ENCODE data around the gene CRIP1. TPM values are rescaled to one million over a fixed set of nuclear protein-coding genes. Genes with fewer than 3 reads are reported as not detected.
A peak's percentile ranks its signal among the peaks of the same experiment; 100 is the strongest.

CRIP1 gene
- total and polyA plus RNA-seq, 10 of the 15 experiments (the other 5 are each of a cell fraction or from before 2014, with no cell fraction given), result 66.8 to 259 (median 154) TPM

DNA sequence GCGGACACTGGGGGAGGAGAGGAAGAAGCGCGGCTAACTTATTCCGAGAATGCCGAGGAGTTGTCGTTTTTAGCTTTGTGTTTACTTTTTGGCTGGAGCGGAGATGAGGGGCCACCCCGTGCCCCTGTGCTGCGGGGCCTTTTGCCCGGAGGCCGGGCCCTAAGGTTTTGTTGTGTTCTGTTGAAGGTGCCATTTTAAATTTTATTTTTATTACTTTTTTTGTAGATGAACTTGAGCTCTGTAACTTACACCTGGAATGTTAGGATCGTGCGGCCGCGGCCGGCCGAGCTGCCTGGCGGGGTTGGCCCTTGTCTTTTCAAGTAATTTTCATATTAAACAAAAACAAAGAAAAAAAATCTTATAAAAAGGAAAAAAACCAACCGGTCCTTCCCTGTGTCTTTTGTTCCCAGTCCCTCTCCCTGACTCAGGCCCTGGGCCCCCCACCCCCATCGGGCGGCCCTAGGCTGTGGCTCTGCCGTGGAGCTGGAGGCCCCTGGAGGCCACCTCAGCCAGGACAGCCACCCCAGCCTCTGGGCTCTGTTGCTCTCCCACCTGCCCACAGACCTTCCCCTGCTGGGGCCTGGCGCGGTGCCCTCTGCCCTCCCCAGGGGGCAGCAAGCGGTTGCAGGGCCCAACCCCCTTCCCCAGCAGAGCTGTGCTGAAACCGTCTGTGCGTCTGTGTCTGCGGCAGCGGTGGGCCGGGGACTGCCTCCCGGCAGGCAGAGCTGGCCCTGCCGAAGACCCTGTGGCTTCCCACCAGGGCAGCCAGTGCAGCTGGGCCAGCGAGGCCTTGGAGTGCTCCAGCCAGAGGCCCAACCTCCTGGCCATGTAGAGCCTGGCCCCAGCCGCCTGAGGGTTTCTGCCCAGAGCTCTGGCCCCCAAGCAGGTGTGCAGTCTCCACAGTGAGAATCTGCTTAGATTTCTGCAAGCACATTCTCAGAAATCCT lies 16.1 kb upstream of the CRIP1 start:
- ATAC-seq (no peak), DNase-seq (ENCODE audit: low read depth, low spot score) (no peak), FAIRE-seq (no peak)
- no peaks in the 10 kb centered on the region for H4K20me1 ChIP-seq (ENCODE audit: control insufficient read depth, insufficient read depth)
- ChIA-PET SMC1A (ENCODE audit: uncharacterized antibody, unreplicated experiment) (no interaction called here), POLR2A (no interaction called here), CTCF (interaction anchor here (1.0 to 1.5 kb wide), 2 partner anchors 10 to 19 kb away, joined by 3 to 7 read pairs; no protein-coding TSS in a partner anchor), RAD21 (ENCODE audit: unreplicated experiment) (no interaction called here)
- intact Hi-C loops (cut with micrococcal nuclease; ENCODE audit: unreplicated experiment), result no loop called here
- H3K9me3 ChIP-seq (replicated peaks; ENCODE audit: control insufficient read depth, insufficient read depth, low read length), result no peaks in the 10 kb centered on the region
- peaks cover 0 to 11% of the 10 kb centered on the region in 2 experiments; a peak in 3 of 4 replicates for H3K36me3 ChIP-seq (ENCODE audit: control insufficient read depth in 2 of 2, insufficient read depth in 2 of 2, low read length in 1 of 2)
- in situ Hi-C loops (cut with MboI), result no loop called here
- WGBS (ENCODE audit: insufficient coverage, insufficient replicate concordance, low lambda C conversion rate, missing lambda C conversion rate), result 73% methylated on average over 28 of the region's 34 CpGs
- H3K9ac ChIP-seq (ENCODE audit: control insufficient read depth, insufficient read depth, low read length), result no peak overlapping the region
- no peaks in the 10 kb centered on the region for H3K4me1 ChIP-seq (ENCODE audit: control insufficient read depth, insufficient read depth, low read length)
- H2AFZ ChIP-seq (ENCODE audit: control insufficient read depth, low read depth, low read length), result no peak overlapping the region
- H3K27ac ChIP-seq (ENCODE audit: control insufficient read depth, insufficient read depth), result no peak overlapping the region
- BruUV-seq (replicated peaks), result no TSS peak
- H3K27me3 ChIP-seq (replicated peaks in 1 of 2; ENCODE audit: control insufficient read depth in 2 of 2, insufficient read depth in 2 of 2, low read length in 1 of 2), result peaks cover 0 to 5% of the 10 kb centered on the region in 2 experiments; a peak in 3 of 4 replicates
- no peaks in the 10 kb centered on the region for H3K79me2 ChIP-seq (ENCODE audit: control insufficient read depth, insufficient read depth, low read length)
- H3K4me3 ChIP-seq, result no peak overlapping the region
- no peak overlapping the region for H3K4me2 ChIP-seq (ENCODE audit: control insufficient read depth, insufficient read depth)
- TF ChIP-seq POLR2A (IDR thresholded peaks at IDR 0.05; ENCODE audit: low read depth, low read length) (peak; percentile 46), IRF4 (IDR thresholded peaks at IDR 0.05; ENCODE audit: low read depth, low read length) (no peak), ZNF217 (IDR thresholded peaks at IDR 0.05) (no peak)

DNA sequence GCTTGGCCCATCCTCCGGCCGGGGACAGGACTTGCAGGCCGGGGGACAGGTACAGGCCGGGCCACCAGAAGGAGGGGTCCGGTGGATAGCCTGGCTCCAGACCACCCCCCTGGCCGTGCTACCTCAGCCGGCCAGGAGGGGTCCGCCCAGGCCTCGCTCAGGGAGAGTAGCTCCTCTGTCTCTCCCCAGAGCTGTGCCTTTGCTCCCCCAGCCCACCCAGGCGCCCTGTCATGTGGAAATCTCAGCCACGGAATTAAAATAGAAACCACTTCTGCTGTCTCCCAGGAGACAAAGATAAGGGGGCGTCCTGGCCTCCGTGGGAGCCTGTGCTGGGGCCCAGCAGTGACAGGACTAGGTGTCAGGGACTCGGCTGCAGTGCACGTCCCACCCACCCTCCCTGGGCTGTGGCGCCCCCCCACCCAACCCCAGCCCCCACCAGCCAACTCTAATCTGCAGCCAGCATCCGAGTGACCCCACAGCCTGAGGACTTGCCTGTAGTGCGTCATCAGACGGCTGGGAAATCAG lies 15.3 kb upstream of the CRIP1 start:
- Histone ChIP-seq H2AFZ (ENCODE audit: control insufficient read depth, low read depth, low read length) (no peak overlapping the region), H3K4me2 (ENCODE audit: control insufficient read depth, insufficient read depth) (no peak overlapping the region), H3K36me3 (ENCODE audit: control insufficient read depth in 2 of 2, insufficient read depth in 2 of 2, low read length in 1 of 2) (peaks cover 0 to 9% of the 10 kb centered on the region in 2 experiments; a peak in 3 of 4 replicates), H4K20me1 (ENCODE audit: control insufficient read depth, insufficient read depth) (no peaks in the 10 kb centered on the region), H3K27ac (ENCODE audit: control insufficient read depth, insufficient read depth) (no peak overlapping the region), H3K9ac (ENCODE audit: control insufficient read depth, insufficient read depth, low read length) (no peak overlapping the region), H3K4me3 (no peak overlapping the region), H3K9me3 (replicated peaks; ENCODE audit: control insufficient read depth, insufficient read depth, low read length) (no peaks in the 10 kb centered on the region), H3K4me1 (ENCODE audit: control insufficient read depth, insufficient read depth, low read length) (no peaks in the 10 kb centered on the region), H3K27me3 (replicated peaks in 1 of 2; ENCODE audit: control insufficient read depth in 2 of 2, insufficient read depth in 2 of 2, low read length in 1 of 2) (peaks cover 4 to 8% of the 10 kb centered on the region in 2 experiments; a peak in 3 of 4 replicates), H3K79me2 (ENCODE audit: control insufficient read depth, insufficient read depth, low read length) (no peaks in the 10 kb centered on the region)
- 48% methylated on average over 19 of the region's 19 CpGs for WGBS (ENCODE audit: insufficient coverage, insufficient replicate concordance, low lambda C conversion rate, missing lambda C conversion rate)
- DNase-seq (ENCODE audit: low read depth, low spot score) (no peak), ATAC-seq (no peak), FAIRE-seq (no peak)
- CTCF ChIA-PET, result interaction anchor here (0.6 to 1.5 kb wide), 2 partner anchors 9 to 1783 kb away, joined by 3 to 7 read pairs; no protein-coding TSS in a partner anchor
- intact Hi-C loops (cut with micrococcal nuclease; ENCODE audit: unreplicated experiment), result no loop called here
- no TSS peak for BruUV-seq (replicated peaks)
- SMC1A ChIA-PET (ENCODE audit: uncharacterized antibody, unreplicated experiment), result no interaction called here
- no peak for TF ChIP-seq SMARCA5 (IDR thresholded peaks at IDR 0.05)
- TF ChIP-seq, protein P1, sequence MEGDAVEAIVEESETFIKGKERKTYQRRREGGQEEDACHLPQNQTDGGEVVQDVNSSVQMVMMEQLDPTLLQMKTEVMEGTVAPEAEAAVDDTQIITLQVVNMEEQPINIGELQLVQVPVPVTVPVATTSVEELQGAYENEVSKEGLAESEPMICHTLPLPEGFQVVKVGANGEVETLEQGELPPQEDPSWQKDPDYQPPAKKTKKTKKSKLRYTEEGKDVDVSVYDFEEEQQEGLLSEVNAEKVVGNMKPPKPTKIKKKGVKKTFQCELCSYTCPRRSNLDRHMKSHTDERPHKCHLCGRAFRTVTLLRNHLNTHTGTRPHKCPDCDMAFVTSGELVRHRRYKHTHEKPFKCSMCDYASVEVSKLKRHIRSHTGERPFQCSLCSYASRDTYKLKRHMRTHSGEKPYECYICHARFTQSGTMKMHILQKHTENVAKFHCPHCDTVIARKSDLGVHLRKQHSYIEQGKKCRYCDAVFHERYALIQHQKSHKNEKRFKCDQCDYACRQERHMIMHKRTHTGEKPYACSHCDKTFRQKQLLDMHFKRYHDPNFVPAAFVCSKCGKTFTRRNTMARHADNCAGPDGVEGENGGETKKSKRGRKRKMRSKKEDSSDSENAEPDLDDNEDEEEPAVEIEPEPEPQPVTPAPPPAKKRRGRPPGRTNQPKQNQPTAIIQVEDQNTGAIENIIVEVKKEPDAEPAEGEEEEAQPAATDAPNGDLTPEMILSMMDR (IDR thresholded peaks at IDR 0.05 in 2 of 3, conservative IDR thresholded peaks at IDR 0.05 in 1 of 3; ENCODE audit: control insufficient read depth in 2 of 3, extremely low read depth in 1 of 3, insufficient read depth in 1 of 3, low read depth in 3 of 3, low read length in 3 of 3), result 0 out of 6 replicates have a peak, but pooled peaks of 2 of the 3 experiments have one; percentile 10 to 13
- RAD21 ChIA-PET (ENCODE audit: unreplicated experiment), result interaction anchor here (0.9 kb wide), 1 partner anchor 101 kb away, joined by 3 read pairs; no protein-coding TSS in a partner anchor
- POLR2A ChIA-PET, result no interaction called here
- in situ Hi-C loops (cut with MboI), result no loop called here

Measured in GM12878 (cell line).